Karpas-422 (cell line): ENCODE results near the gene RHOH. TPM values are rescaled to one million over a fixed set of nuclear protein-coding genes. Genes with fewer than 3 reads are reported as not detected.
"Not testable (repeated sequence)": the region's sequence is repeated elsewhere in the genome, so short reads cannot be mapped to it uniquely, and the experiment has no call there.

ENCODE experiments used
- DNase-seq: peaks from one replicate; pipeline ENCODE4 v3.0.0-alpha.2; 2015
- H2AFZ ChIP-seq: fragments of 200-600 bp; sonication (generic); 2 replicates; pipeline ENCODE4 v1.6.1; 2014; ENCODE audit warnings: antibody characterized with exemption, low read length, mixed read lengths
- H3K27ac ChIP-seq: fragments of 200-600 bp; sonication (generic); 2 replicates; pipeline ENCODE4 v1.5.1; 2014; ENCODE audit warnings: mild to moderate bottlenecking, low read length, moderate library complexity
- H3K27me3 ChIP-seq: fragments of 200-600 bp; sonication (generic); 2 replicates; pipeline ENCODE4 v1.6.1; 2014; ENCODE audit warnings: low read length, mixed read lengths
- H3K36me3 ChIP-seq: fragments of 200-600 bp; sonication (generic); 2 replicates; pipeline ENCODE4 v1.6.1; 2014; ENCODE audit warnings: low read length, mixed read lengths; ENCODE audit not compliant: insufficient read depth
- H3K4me1 ChIP-seq: fragments of 200-600 bp; sonication (generic); 2 replicates; pipeline ENCODE4 v1.6.1; 2014; ENCODE audit warnings: mild to moderate bottlenecking, low read length, mixed read lengths
- H3K4me2 ChIP-seq: fragments of 200-600 bp; sonication (generic); 2 replicates; pipeline ENCODE4 v1.6.1; 2014; ENCODE audit warnings: low read length, low read depth, mild to moderate bottlenecking; ENCODE audit not compliant: poor library complexity, severe bottlenecking
- H3K4me3 ChIP-seq: fragments of 200-600 bp; sonication (generic); 2 replicates; pipeline ENCODE4 v1.5.1; 2014; ENCODE audit warnings: mild to moderate bottlenecking, antibody characterized with exemption, low read length, mixed read lengths
- H3K79me2 ChIP-seq: fragments of 200-600 bp; sonication (generic); 2 replicates; pipeline ENCODE4 v1.6.1; 2014; ENCODE audit warnings: mild to moderate bottlenecking, low read length, mixed read lengths
- H3K9ac ChIP-seq: fragments of 200-600 bp; sonication (generic); 2 replicates; pipeline ENCODE4 v1.6.0; 2014; ENCODE audit warnings: low read length
- H3K9me2 ChIP-seq: fragments of 200-600 bp; sonication (generic), shearing (Covaris generic); replicated peaks from 2 replicates; pipeline ENCODE4 v1.6.0; 2014; ENCODE audit warnings: mild to moderate bottlenecking, low read length, moderate library complexity; ENCODE audit not compliant: insufficient read depth
- H3K9me3 ChIP-seq: fragments of 300-700, 200-600 bp; sonication (generic); 2 replicates; pipeline ENCODE4 v1.6.1; 2014; ENCODE audit warnings: low read length, mixed read lengths
- H4K20me1 ChIP-seq: fragments of 200-600 bp; sonication (generic); 2 replicates; pipeline ENCODE4 v1.6.1; 2014; ENCODE audit warnings: mild to moderate bottlenecking, antibody characterized with exemption, low read length, low read depth; ENCODE audit not compliant: insufficient read depth
- total RNA-seq: library from RNA; depleted of rRNA; stranded (reverse); fragments of >200 nt; shearing (Covaris generic); gene quantifications from 2 replicates; pipeline ENCODE4 v1.2.3, GENCODE V29; 2014; ENCODE audit warnings: low replicate concordance

Gene RHOH
- total RNA-seq, 1 experiment from 2014 or later, result 68.4 TPM

DNA sequence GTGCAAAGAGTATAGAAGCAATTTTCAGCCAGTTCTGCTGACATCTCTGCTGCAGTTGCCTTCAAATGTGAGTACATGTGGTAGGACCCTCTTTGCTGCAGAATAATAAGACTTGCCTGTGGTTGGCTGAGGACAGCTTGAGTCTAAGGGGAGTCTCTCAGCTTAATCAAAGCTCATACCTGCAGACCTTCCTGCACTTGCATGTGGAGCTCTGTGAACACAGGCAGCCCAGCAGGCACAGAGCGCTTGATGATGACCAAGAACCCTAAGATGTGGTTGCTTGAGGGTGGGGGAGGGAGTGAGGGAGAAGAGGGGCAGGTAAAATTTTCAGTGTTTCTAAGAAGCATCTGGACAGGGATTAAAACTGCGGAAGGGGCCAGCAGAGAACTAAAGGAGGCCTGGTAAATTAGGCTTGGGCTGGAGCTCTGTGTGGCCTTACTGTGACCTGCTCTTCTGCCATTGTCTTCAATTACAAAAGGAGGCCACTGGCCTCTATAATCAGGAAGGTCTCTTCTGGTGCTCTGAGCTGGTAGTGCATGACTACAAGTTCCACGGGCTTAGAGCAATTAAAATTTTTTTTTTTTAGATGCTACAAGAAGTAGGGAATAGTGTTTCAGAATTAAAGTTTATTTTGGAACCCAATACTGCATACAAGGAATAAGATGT lies 78.4 kb downstream of the RHOH start:
- Histone ChIP-seq H3K9me2 (no peaks in the 10 kb centered on the region), H3K36me3 (no peaks in the 10 kb centered on the region), H3K4me3 (no peak overlapping the region), H3K9ac (no peak overlapping the region), H3K4me1 (no peaks in the 10 kb centered on the region), H3K79me2 (no peaks in the 10 kb centered on the region), H3K27ac (no peak overlapping the region), H2AFZ (no peak overlapping the region), H4K20me1 (no peaks in the 10 kb centered on the region), H3K4me2 (no peak overlapping the region), H3K27me3 (no peaks in the 10 kb centered on the region), H3K9me3 (no peaks in the 10 kb centered on the region)
- DNase-seq, result no peak

DNA sequence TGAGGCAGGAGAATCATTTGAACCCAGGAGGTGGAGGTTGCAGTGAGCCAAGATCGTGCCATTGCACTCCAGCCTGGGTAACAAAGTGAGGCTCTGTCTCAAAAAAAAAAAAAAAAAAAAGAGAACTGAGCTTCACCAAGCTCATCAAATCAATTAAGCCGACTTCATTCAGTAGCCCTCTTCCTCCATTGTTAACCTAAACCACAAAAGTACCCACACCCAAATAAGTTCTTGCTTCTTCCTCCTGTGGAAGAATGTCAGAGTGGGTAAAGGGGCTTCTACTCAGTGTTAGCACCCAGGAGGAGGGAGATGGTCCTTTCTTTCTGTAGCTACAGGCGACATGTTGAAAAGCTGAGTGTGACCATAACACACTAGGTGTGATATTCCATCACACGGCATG lies 79.7 kb downstream of the RHOH start:
- H3K27ac ChIP-seq, result no peak overlapping the region
- no peaks in the 10 kb centered on the region for H3K27me3 ChIP-seq
- no peaks in the 10 kb centered on the region for H4K20me1 ChIP-seq
- H3K36me3 ChIP-seq, result no peaks in the 10 kb centered on the region
- no peaks in the 10 kb centered on the region for H3K9me2 ChIP-seq
- H3K4me3 ChIP-seq, result no peak overlapping the region
- H3K9me3 ChIP-seq, result no peaks in the 10 kb centered on the region
- H3K4me2 ChIP-seq, result no peak overlapping the region
- no peaks in the 10 kb centered on the region for H3K4me1 ChIP-seq
- no peak for DNase-seq
- H2AFZ ChIP-seq, result no peak overlapping the region
- H3K79me2 ChIP-seq, result no peaks in the 10 kb centered on the region
- no peak overlapping the region for H3K9ac ChIP-seq

DNA sequence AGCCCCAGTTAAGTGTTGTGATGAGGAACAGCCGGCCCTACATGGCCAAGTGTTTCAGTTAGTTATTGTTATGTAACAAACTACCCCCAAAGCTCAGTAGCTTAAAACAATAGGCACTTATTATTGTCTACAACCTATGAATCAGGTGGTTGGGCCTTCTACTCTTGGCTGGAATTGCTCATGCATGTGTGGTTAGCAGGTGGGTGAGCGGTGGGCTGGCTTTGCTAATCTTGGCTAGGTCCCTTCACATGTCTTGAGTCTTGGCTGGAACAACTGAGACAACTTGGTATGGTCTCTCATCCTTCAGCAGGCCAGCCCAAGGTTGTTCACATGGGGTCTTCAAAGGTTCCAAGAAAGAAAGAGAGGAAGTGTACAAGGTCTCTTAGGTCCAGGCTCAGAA lies 83.8 kb downstream of the RHOH start:
- H3K27me3 ChIP-seq, result no peaks in the 10 kb centered on the region
- no peaks in the 10 kb centered on the region for H3K9me2 ChIP-seq
- H2AFZ ChIP-seq, result no peak overlapping the region
- H3K4me2 ChIP-seq, result no peak overlapping the region
- DNase-seq, result no peak
- H3K27ac ChIP-seq, result no peak overlapping the region
- H3K4me1 ChIP-seq, result no peaks in the 10 kb centered on the region
- H3K4me3 ChIP-seq, result no peak overlapping the region
- no peak overlapping the region for H3K9ac ChIP-seq
- no peaks in the 10 kb centered on the region for H3K9me3 ChIP-seq
- no peaks in the 10 kb centered on the region for H4K20me1 ChIP-seq
- H3K36me3 ChIP-seq, result no peaks in the 10 kb centered on the region
- no peaks in the 10 kb centered on the region for H3K79me2 ChIP-seq

DNA sequence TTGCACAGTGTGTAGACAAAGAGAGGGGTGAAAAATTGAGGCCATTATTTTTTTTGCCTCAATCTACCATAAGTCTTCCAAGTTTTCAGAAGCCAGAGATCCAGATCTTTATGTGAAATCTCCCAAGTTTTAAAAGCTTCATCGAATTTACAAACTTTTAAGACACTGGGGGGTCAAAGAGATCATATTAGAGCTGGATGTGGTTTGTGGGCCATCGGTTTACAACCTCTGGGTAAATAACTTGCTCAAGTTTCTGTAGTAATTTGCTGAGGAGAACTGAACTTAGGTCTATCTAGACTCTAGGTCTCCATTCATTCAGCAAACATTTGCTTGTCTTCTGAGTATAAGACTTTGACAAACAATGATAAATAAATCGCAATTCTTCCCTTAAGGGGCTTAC lies 84.3 kb downstream of the RHOH start:
- H3K79me2 ChIP-seq, result no peaks in the 10 kb centered on the region
- H3K4me2 ChIP-seq, result no peak overlapping the region
- no peaks in the 10 kb centered on the region for H4K20me1 ChIP-seq
- no peak for DNase-seq
- no peak overlapping the region for H3K9ac ChIP-seq
- no peaks in the 10 kb centered on the region for H3K27me3 ChIP-seq
- H3K9me2 ChIP-seq, result no peaks in the 10 kb centered on the region
- no peak overlapping the region for H3K27ac ChIP-seq
- H3K36me3 ChIP-seq, result no peaks in the 10 kb centered on the region
- H2AFZ ChIP-seq, result no peak overlapping the region
- no peak overlapping the region for H3K4me3 ChIP-seq
- H3K4me1 ChIP-seq, result peaks cover 5% of the 10 kb centered on the region
- H3K9me3 ChIP-seq, result no peaks in the 10 kb centered on the region

DNA sequence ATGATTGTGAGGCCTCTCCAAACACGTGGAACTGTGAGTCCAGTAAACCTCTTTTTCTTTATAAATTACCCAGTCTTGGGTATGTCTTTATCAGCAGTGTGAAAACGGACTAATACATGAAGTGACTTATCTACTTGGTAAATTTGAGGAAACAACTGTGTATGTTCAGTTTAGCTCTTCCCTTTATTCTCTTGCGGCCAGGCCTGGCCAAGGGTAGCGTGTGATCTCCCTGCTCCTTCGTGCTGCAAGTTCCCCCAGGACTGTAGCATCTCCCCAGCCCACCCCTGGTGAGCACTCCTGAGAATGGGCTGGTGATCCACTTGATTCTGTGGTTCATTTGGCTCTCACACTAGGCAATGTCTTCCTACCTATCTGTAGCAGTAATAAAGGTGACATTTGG lies 85.1 kb downstream of the RHOH start:
- H2AFZ ChIP-seq, result no peak overlapping the region
- H3K79me2 ChIP-seq, result no peaks in the 10 kb centered on the region
- no peak for DNase-seq
- H3K36me3 ChIP-seq, result no peaks in the 10 kb centered on the region
- no peaks in the 10 kb centered on the region for H4K20me1 ChIP-seq
- H3K4me3 ChIP-seq, result no peak overlapping the region
- H3K27ac ChIP-seq, result no peak overlapping the region
- H3K27me3 ChIP-seq, result no peaks in the 10 kb centered on the region
- H3K9ac ChIP-seq, result no peak overlapping the region
- peaks cover 11% of the 10 kb centered on the region for H3K4me1 ChIP-seq
- no peaks in the 10 kb centered on the region for H3K9me2 ChIP-seq
- no peaks in the 10 kb centered on the region for H3K9me3 ChIP-seq
- H3K4me2 ChIP-seq, result no peak overlapping the region

DNA sequence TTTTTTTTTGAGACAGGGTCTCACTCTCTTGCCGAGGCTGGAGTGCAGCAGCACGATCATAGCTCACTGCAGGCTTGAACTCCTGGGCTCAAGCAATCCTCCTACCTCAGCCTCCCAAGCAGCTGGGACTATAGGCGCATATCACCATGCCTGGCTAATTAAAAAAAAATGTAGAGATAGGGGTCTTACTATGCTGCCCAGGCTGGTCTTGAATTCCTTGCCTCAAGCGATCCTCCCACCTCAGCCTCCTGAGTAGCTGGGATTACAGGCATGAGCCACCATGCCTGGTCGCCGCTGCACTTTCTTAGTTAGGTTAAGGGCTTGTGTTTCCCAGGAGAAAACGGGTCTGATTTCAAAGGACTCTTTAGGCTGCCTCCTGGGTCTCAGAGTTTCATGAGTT lies 86.0 kb downstream of the RHOH start:
- not testable (repeated sequence) for H3K27ac ChIP-seq, H4K20me1 ChIP-seq, H3K9ac ChIP-seq, H3K4me2 ChIP-seq, H3K4me3 ChIP-seq, H3K9me3 ChIP-seq, H3K27me3 ChIP-seq, H3K79me2 ChIP-seq, DNase-seq, H3K9me2 ChIP-seq, H2AFZ ChIP-seq, H3K36me3 ChIP-seq
- peaks cover 12% of the 10 kb centered on the region for H3K4me1 ChIP-seq

DNA sequence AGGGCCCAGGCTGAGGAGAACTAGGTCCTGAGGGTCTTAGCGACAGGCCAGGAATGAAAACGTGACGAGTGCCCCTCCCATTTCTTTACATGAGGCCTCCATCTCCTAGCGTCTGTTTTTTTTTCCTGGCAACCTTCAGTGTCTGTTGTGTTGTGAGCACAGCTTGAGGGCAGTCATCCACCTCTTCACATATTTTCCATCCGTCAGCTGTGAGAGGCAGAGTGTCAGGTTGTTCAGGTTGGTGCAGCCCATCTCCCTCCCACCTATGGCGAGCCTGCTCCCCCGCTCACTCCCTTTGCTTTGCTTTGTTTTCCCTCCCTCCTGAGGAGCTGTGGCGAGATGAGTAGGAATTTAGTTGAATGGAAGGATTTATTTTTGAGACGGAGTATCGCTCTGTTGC lies 86.6 kb downstream of the RHOH start:
- no peaks in the 10 kb centered on the region for H3K36me3 ChIP-seq
- peaks cover 18% of the 10 kb centered on the region for H3K4me1 ChIP-seq
- H3K4me2 ChIP-seq, result no peak overlapping the region
- DNase-seq, result no peak
- no peaks in the 10 kb centered on the region for H3K9me2 ChIP-seq
- H3K79me2 ChIP-seq, result no peaks in the 10 kb centered on the region
- no peaks in the 10 kb centered on the region for H3K9me3 ChIP-seq
- H3K9ac ChIP-seq, result no peak overlapping the region
- H4K20me1 ChIP-seq, result no peaks in the 10 kb centered on the region
- no peak overlapping the region for H3K4me3 ChIP-seq
- H3K27ac ChIP-seq, result no peak overlapping the region
- H3K27me3 ChIP-seq, result no peaks in the 10 kb centered on the region
- no peak overlapping the region for H2AFZ ChIP-seq

DNA sequence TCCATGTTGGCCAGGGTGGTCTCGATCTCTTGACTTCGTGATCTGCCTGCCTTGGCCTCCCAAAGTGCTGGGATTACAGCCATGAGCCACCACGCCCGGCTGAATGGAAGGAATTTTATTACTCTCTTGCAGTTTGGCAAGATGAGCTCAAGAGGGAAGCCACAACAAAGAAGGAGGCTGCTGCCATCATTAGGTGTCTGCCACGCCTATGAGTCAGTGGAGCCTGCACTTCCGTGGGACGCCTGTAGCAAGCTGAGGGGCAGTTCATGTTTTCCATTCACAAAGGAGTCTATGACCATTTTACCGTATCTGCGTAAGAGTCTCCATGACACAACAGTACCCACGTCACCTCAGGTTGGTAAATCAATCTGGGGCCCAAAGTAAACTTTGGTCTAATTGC lies 87.1 kb downstream of the RHOH start:
- Histone ChIP-seq H3K36me3 (no peaks in the 10 kb centered on the region), H3K4me1 (peaks cover 23% of the 10 kb centered on the region), H3K9me3 (no peaks in the 10 kb centered on the region), H3K27ac (no peak overlapping the region), H3K9ac (no peak overlapping the region), H3K79me2 (no peaks in the 10 kb centered on the region), H2AFZ (no peak overlapping the region), H4K20me1 (no peaks in the 10 kb centered on the region), H3K4me3 (no peak overlapping the region), H3K4me2 (no peak overlapping the region), H3K9me2 (no peaks in the 10 kb centered on the region), H3K27me3 (no peaks in the 10 kb centered on the region)
- no peak for DNase-seq

DNA sequence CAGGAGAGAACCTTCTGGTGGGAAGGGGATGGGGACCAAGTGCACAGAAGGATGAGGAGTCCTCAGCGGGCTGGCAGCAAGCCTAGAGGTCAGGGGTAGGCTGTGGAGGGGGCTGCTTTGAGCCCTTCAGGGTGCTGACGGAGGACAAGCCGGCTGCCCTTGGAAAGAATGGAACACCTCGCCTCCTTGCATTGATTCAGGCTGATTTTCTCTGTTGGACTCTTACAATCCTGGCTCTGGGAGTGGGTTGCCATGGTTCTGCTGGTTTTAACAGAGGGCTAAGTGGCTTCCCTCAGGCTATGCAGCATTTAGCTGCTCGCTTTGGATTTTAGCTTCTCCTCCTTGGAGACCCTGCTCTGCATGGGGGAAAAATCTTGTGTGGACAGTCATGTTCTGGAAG lies 88.9 kb downstream of the RHOH start:
- Histone ChIP-seq H4K20me1 (no peaks in the 10 kb centered on the region), H3K27me3 (no peaks in the 10 kb centered on the region), H2AFZ (no peak overlapping the region), H3K4me2 (no peak overlapping the region), H3K9me3 (no peaks in the 10 kb centered on the region), H3K4me1 (peaks cover 39% of the 10 kb centered on the region), H3K79me2 (no peaks in the 10 kb centered on the region), H3K4me3 (no peak overlapping the region), H3K9ac (no peak overlapping the region), H3K27ac (no peak overlapping the region), H3K9me2 (no peaks in the 10 kb centered on the region), H3K36me3 (no peaks in the 10 kb centered on the region)
- no peak for DNase-seq
